Endometrial microvascular endothelial cells (primary cell): ENCODE data around the gene KRT23. TPM values are rescaled to one million over a fixed set of nuclear protein-coding genes. Genes with fewer than 3 reads are reported as not detected.
"Not testable (repeated sequence)": the region's sequence is repeated elsewhere in the genome, so short reads cannot be mapped to it uniquely, and the experiment has no call there.

ENCODE experiments used
- in situ Hi-C: cut with HindIII; loops from 2 replicates; pipeline ENCODE4 v1.10.0; 2017; ENCODE audit warnings: low sequenced_read_pairs, low pct_unique_long_range_greater_than_20kb; ENCODE audit errors: inconsistent ontology term
- total RNA-seq: library from RNA; depleted of rRNA; stranded (reverse); fragments of >200 nt; gene quantifications from one replicate; pipeline ENCODE4 v1.2.3, GENCODE V29; 2015; ENCODE audit errors: inconsistent ontology term

Gene KRT23
- total RNA-seq, 1 donor from 2014 or later, result not detected

DNA sequence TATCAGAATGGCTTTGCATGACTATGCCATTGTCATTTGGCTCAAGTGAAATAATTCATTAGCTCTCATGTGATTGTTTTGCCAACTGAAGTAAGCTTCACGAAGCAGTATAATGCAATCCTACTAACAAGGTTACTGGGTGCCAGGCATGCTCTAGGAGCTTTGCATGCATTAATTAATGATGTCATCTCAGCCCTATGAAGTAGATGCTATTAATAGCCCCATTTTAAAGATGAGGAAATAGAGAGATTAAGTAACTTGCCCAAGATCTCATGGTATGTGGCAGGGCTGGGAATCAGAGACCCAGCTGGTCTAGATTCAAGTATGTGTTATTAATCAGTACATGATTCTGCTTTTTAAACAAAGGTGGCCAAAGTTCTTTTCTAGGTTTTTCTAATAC lies 15.2 kb upstream of the KRT23 start:
- in situ Hi-C loops, result no loop called here

DNA sequence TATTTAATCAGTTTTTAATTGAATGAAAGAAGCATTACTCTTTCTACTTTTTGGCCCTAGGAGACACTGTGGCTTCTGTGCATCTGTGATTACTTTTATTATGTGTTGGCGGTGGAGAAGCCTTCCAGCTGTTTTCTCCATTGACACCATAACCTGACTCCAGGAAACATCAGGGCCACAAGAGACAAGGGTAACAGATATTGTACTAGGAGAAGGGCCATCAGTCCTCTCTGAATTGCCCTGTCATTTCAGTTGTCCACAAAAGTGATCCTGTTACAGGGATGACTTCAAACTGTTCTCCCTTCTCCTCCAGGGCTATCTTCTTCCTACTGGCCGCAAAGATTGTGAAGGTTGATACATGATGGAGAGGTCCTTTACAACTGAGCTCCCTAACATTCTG lies 14.7 kb upstream of the KRT23 start:
- in situ Hi-C loops, result no loop called here

- in situ Hi-C loops, result no loop called here
Measured at GRCh38 chr17:40951011-40951622, 13.7 kb upstream of the KRT23 start.

DNA sequence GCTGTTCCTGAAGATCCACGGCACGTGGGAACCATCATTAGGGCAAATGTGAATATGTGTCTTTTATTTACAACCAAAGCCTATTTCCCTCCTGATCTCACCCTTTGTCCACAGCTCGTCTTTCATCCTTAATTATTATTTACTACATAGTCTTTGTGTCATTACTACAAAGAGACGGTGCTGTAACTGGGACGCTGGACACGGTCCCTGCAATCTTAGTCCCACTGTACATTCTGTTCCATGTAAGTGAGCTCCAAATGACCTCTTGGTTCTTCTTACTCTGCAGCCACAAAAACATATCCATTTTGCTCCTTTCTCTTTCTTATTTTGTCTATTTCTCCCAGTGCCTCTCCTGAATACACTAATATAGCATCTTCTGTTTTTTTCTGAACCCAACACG lies 12.7 kb upstream of the KRT23 start:
- in situ Hi-C loops, result no loop called here

- in situ Hi-C loops, result no loop called here
Measured at GRCh38 chr17:40949418-40949817, 12.0 kb upstream of the KRT23 start.

DNA sequence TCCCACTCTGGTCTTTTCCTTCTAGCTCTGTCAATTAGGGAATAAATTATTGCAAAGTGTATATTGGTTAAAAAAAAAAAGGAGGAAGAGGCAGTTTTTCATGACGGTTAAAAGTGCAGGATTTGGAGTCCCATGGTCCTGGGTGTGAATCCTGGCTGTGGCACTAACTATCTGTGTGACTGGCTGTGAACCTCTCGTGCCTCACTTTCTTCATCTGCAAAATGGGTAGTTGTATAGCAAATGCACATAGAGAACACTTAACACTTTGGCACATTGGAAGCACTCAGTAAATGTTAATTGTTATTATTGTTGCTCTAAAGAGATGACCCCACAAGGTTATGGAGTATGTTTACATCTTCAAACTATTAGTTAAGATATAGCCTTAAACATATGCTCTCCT lies 10.5 kb upstream of the KRT23 start:
- in situ Hi-C loops, result no loop called here

- in situ Hi-C loops, result no loop called here
Measured at GRCh38 chr17:40945414-40945813, 8.0 kb upstream of the KRT23 start.

GRCh38 chr17:40944531-40944930 lies 7.1 kb upstream of the KRT23 start:
- in situ Hi-C loops, result no loop called here

DNA sequence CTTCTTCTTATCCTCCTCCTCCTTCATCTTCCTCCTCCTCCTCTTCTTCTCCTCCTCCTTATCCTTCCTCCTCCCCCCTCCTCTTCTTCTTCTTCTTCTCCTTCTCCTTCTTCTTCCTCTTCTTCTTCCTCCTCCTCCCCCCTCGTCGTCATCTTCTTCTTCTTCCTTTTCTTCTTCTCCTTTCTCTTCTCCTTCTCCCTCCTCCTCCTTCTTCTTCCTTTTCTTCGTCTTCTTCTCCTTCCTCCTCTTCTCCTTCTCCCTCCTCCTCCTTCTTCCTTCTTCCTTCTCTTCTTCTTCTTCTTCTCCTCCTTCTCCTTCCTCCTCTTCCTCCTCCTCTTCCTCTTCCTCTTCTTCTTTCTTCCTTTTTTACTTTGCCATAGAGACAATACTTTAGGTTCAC lies 5.1 kb upstream of the KRT23 start:
- in situ Hi-C loops, result no loop called here

- in situ Hi-C loops, result no loop called here
Measured at GRCh38 chr17:40940266-40940665, 2.8 kb upstream of the KRT23 start.

DNA sequence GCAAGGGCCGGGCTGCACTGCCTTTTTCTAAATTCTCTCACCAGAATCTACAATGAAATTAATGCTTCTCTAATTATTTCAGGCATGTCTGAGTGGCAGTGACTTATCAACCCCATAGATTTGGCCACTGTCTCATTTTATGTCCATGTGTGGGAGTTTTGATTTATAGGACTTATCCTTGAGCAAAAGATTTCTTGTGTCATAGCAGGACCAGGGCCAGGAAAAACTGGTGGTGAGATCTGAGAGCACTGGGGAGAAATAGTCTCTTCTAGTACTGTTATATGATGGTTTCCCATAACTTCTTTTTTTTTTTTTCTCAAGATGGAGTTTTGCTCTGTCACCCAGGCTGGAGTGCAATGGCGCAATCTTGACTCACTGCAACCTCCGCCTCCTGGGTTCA lies 1.5 kb upstream of the KRT23 start:
- in situ Hi-C loops, result no loop called here

DNA sequence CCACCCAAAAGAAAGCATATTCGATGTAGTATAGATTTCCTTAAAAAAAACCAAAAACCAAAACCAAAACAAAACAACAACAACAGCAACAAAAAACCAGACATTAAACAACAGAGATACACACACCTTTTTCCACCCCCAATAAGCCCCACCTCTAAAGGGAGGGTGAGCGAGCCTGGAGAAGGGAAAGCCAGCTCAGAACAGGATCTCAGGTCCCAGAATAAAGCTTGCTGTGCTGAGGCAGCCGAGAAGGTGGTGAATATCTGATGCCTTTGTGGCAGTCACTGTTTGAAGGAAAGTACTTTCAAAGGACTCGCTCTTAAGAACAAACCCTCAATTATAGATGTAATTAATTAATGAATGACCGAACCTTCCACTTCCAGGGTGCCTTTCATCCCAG lies 470 bp downstream of the KRT23 start:
- in situ Hi-C loops, result no loop called here

DNA sequence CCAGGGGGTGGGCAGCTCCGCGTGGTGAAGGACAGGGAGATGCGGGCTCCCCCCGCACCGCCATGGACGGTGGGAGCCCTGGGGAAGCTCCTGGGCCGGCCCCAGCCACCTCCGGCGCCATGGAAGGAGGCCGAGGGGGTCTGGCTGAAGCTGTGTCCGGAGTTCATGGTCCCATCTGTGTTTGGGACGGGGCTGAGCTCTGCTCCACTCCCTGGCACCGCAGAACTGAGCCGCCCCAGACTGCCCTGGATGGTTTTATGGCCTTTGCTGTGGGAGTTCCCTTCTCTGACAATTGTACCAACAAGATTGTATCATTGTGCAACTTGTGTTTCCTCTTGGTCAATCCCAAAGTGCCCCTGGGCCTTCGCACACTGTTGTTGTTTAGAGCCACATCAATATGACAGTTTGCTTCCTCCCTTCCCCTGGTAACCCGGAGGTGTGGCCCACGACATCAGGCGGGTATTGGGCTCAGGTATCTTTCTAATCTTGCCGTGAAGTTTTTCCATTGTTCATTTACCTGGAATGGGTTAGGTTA lies 942 bp downstream of the KRT23 start:
- in situ Hi-C loops, result no loop called here

DNA sequence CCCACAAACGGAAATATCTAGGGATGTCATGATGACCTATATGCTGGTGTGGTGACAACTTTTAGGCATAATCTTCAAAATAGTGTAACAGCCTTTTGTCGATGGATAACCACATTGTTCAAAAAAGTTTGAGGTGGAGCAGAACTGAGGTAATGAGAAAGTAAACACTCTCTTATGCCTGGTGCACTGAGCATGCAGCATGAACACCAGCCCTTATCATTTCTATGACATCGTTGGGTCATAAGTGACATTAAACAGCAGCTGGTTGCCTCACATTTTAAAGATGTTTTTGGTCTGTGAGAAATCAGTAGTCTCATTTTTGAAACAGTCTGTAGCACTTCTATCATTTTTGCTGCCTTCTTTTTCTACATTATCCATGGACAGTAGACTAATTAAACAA lies 1.8 kb downstream of the KRT23 start:
- in situ Hi-C loops, result no loop called here

DNA sequence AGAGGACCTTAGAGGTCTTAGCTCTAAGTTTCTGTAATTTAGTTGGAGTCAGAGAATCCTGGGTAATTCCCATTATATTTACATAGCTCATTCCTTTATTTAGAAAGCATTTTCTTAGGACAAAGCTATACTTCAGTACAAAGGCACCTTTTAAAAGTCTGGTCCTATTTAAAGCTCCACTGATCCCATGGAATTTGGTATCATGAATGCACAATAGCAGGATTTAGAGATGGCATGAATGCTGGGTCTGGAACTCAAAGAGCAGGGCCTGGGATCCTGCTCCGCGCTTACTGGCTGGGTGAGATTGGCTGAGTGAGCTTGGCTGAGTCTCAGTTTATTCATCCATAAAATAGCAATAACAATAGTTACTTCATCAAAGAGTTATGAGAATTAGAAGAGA lies 4.8 kb downstream of the KRT23 start:
- in situ Hi-C loops, result no loop called here

DNA sequence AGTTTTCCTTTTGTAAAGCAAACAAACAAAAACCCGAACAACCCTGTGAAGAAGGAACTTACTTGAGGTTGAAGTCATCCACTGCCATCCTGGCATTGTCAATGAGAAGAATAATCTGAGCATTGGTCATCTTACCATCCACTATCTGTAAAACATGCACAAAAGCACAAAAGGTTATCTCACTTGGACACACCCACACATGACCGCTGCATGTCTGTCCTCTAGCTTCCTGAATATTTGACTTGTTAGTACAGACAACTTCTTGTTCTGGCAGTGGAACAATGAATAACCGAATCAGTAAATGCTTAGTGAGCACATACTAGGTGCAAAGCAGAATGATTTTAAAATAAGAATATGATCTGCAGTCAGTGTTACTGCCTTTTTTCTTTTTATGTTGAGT lies 6.1 kb downstream of the KRT23 start:
- in situ Hi-C loops, result no loop called here

DNA sequence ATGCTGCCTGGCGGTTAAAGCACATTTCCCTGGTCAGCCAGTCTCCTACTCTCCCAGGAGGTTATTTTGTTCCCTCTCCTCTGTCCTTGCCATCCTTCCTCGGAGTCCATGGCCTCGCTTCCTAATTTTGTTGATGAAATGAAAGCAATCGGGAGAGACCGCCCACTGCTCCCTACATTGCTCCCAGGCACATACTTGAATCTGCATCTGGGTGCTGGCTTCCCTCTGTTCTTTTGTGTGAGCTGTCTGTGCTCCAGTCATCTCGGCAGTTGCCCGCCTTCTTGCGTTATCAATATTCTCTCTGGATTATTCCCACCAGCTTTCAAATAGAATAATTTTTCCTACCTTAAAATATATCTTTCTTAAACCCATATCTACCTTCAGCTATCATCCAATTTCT lies 11.1 kb downstream of the KRT23 start:
- in situ Hi-C loops, result no loop called here

DNA sequence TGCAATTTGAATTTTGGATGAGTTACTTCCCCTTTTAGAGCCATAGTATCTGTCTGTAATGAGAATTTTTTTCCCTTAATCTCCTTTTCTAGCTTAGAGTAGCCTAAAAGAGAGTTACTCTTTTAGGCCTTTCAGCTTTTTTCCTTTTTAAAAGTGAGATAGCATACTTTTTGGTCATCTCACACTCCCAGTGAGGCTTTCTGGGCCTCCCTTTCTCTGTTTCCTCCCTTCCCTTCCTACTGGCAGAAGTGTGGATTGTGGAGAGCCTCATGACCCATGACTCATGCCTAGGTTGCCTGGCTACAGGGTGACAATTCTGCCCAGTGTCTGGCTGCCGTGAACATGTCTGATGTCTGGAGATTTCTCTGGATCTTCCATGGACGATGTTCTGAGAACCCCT lies 15.2 kb downstream of the KRT23 start:
- in situ Hi-C loops, result no loop called here

DNA sequence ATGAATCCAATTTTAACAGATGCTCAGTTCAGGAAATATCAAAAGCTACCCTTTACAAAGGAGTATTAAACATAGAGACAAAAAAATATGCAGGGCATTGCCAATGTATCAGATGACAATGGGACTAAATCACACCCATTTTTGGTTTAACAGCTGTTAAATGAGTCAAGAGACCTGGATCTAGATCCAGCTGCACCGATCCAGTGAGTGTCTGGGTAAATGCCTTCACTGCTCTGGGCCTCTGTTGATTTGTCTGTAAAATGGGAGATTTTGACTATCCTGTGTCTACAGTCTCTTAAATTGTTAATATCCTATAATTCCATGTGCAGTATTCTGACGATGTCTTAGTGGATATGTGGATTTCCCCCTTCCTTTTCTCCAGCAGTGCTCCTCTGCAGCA lies 16.4 kb downstream of the KRT23 start:
- in situ Hi-C loops, result no loop called here

- in situ Hi-C loops, result not testable (repeated sequence)
Measured at GRCh38 chr17:40917116-40917515, 20.3 kb downstream of the KRT23 start.

- in situ Hi-C loops, result no loop called here
Measured at GRCh38 chr17:40916366-40916765, 21.1 kb downstream of the KRT23 start.
